Stimulated activated CD8-positive, alpha-beta memory T cell treated with anti-CD3 and anti-CD28 coated beads, Interleukin-12 subunit alpha, Interleukin-12 subunit beta, amount 100 ng/mL, for 24 hours (primary cell): ENCODE data around the gene AGPS.
"Not testable (repeated sequence)": the region's sequence is repeated elsewhere in the genome, so short reads cannot be mapped to it uniquely, and the experiment has no call there.

Experiments
- DNase-seq: peaks from one replicate; pipeline ENCODE4 v3.0.0-alpha.2; 2020; ENCODE audit errors: extremely low read depth

Gene AGPS

GRCh38 chr2:177392373-177393202, at the start of gene AGPS:
TSS of gene AGPS (plus strand) at chr2:177392773. CDS start at chr2:177392790, 17 bp downstream.
- DNase-seq, result peak; percentile 55

GRCh38 chr2:177343773-177344172, 48.8 kb upstream of the AGPS start:
- no peak for DNase-seq

GRCh38 chr2:177344316-177344715, 48.3 kb upstream of the AGPS start:
- DNase-seq, result no peak

- no peak for DNase-seq
Measured at GRCh38 chr2:177346192-177346591, 46.4 kb upstream of the AGPS start.

GRCh38 chr2:177347570-177347969, 45.0 kb upstream of the AGPS start:
- DNase-seq, result no peak

- no peak for DNase-seq
Measured at GRCh38 chr2:177348118-177348654, 44.4 kb upstream of the AGPS start.

- no peak for DNase-seq
Measured at GRCh38 chr2:177348733-177349693, 43.6 kb upstream of the AGPS start.

GRCh38 chr2:177350624-177351023, 41.9 kb upstream of the AGPS start:
- DNase-seq, result not testable (repeated sequence)

- DNase-seq, result not testable (repeated sequence)
Measured at GRCh38 chr2:177351121-177351520, 41.5 kb upstream of the AGPS start.

- no peak for DNase-seq
Measured at GRCh38 chr2:177352441-177353186, 40.0 kb upstream of the AGPS start.

- DNase-seq, result no peak
Measured at GRCh38 chr2:177353187-177353478, 39.4 kb upstream of the AGPS start.

GRCh38 chr2:177354541-177354940, 38.0 kb upstream of the AGPS start:
- DNase-seq, result not testable (repeated sequence)

GRCh38 chr2:177355874-177356273, 36.7 kb upstream of the AGPS start:
- no peak for DNase-seq

GRCh38 chr2:177359836-177360595, 32.6 kb upstream of the AGPS start:
- no peak for DNase-seq

GRCh38 chr2:177362499-177362898, 30.1 kb upstream of the AGPS start:
- no peak for DNase-seq

GRCh38 chr2:177363332-177363731, 29.2 kb upstream of the AGPS start:
- DNase-seq, result no peak

- not testable (repeated sequence) for DNase-seq
Measured at GRCh38 chr2:177365764-177366163, 26.8 kb upstream of the AGPS start.

- not testable (repeated sequence) for DNase-seq
Measured at GRCh38 chr2:177368023-177368422, 24.6 kb upstream of the AGPS start.

- no peak for DNase-seq
Measured at GRCh38 chr2:177379354-177379753, 13.2 kb upstream of the AGPS start.

- no peak for DNase-seq
Measured at GRCh38 chr2:177380181-177380580, 12.4 kb upstream of the AGPS start.

GRCh38 chr2:177383935-177384334, 8.6 kb upstream of the AGPS start:
- no peak for DNase-seq
